OCI-LY7 (cell line): ENCODE data around the gene FAM120B. TPM values are rescaled to one million over a fixed set of nuclear protein-coding genes. Genes with fewer than 3 reads are reported as not detected.

Experiments
- BruUV-seq: library from RNA; stranded (reverse); fragments of 400-500 nt; replicated peaks from 2 replicates; lab custom pipeline; 2021; lab: Mats Ljungman, UMichigan
- CTCF ChIA-PET: fragments of 300-600 bp; sonication (Branson Sonifier 250); formaldehyde crosslinking; loops from one replicate; lab custom pipeline; 2022; ENCODE audit warnings: antibody characterized with exemption; ENCODE audit not compliant: unreplicated experiment; lab: Charles Lee
- POLR2A ChIA-PET: fragments of 300-600 bp; sonication (Branson Sonifier 250); formaldehyde crosslinking; loops from one replicate; lab custom pipeline; 2022; ENCODE audit warnings: antibody characterized with exemption; lab: Charles Lee
- DNase-seq: peaks from one replicate; pipeline ENCODE4 v3.0.0-alpha.2; 2015; ENCODE audit warnings: low spot score
- H2AFZ ChIP-seq: fragments of 200-600 bp; sonication (generic), shearing (Covaris generic); 2 replicates; pipeline ENCODE4 v1.6.1; 2014; ENCODE audit warnings: mild to moderate bottlenecking, antibody characterized with exemption, low read length, moderate library complexity
- H3K27ac ChIP-seq: fragments of 200-600 bp; sonication (generic); 2 replicates; pipeline ENCODE4 v1.5.1; 2014; ENCODE audit warnings: mixed run types, low read depth, mild to moderate bottlenecking, moderate library complexity, low read length, inconsistent platforms; ENCODE audit not compliant: poor library complexity, severe bottlenecking
- H3K36me3 ChIP-seq: fragments of 200-600 bp; sonication (generic); 2 replicates; pipeline ENCODE4 v1.6.1; 2014; ENCODE audit warnings: mild to moderate bottlenecking, antibody characterized with exemption, low read length, moderate library complexity, mixed read lengths; ENCODE audit not compliant: insufficient read depth
- H3K4me1 ChIP-seq: fragments of 200-600 bp; sonication (generic); 2 replicates; pipeline ENCODE4 v1.5.1; 2014; ENCODE audit warnings: mild to moderate bottlenecking, low read length; ENCODE audit not compliant: insufficient read depth, poor library complexity, severe bottlenecking
- H3K4me2 ChIP-seq: fragments of 200-600 bp; sonication (generic); 2 replicates; pipeline ENCODE4 v1.6.1; 2014; ENCODE audit warnings: mild to moderate bottlenecking, low read length
- H3K4me3 ChIP-seq: fragments of 200-600 bp; sonication (generic); 2 replicates; pipeline ENCODE4 v1.5.1; 2014; ENCODE audit warnings: mild to moderate bottlenecking, low read depth, low read length; ENCODE audit not compliant: poor library complexity, severe bottlenecking
- H3K79me2 ChIP-seq: fragments of 200-600 bp; sonication (generic); 2 replicates; pipeline ENCODE4 v1.6.1; 2016; ENCODE audit warnings: low read depth, mild to moderate bottlenecking, low read length, moderate library complexity, mixed read lengths; ENCODE audit not compliant: insufficient read depth
- H3K9me2 ChIP-seq: fragments of 200-600 bp; sonication (generic); 2 replicates; pipeline ENCODE4 v1.6.1; 2016; ENCODE audit warnings: mild to moderate bottlenecking, low read length, mixed read lengths; ENCODE audit not compliant: insufficient read depth
- H3K9me3 ChIP-seq: fragments of 200-600 bp; sonication (generic); 2 replicates; pipeline ENCODE4 v1.6.1; 2014; ENCODE audit warnings: mild to moderate bottlenecking, mixed run types, low read length, mixed read lengths
- H4K20me1 ChIP-seq: fragments of 200-600 bp; sonication (generic); 2 replicates; pipeline ENCODE4 v1.6.1; 2014; ENCODE audit warnings: mild to moderate bottlenecking, antibody characterized with exemption, low read length, moderate library complexity, mixed read lengths; ENCODE audit not compliant: insufficient read depth
- EZH2phosphoT487 ChIP-seq: fragments of 200-600 bp; sonication (generic); IDR thresholded peaks from 2 replicates; pipeline ENCODE4 v1.6.1; 2018; ENCODE audit warnings: low read depth, borderline replicate concordance, mild to moderate bottlenecking, mixed run types, antibody characterized with exemption, low read length, moderate library complexity, mixed read lengths
- intact Hi-C: fragments of 100-400 bp; cut with micrococcal nuclease; formaldehyde crosslinking; loops from one replicate; pipeline ENCODE4 v1.10.0; 2022; ENCODE audit not compliant: unreplicated experiment
- total RNA-seq, 2 experiments: library from RNA; depleted of rRNA in 1 of 2; stranded (reverse); fragments of >200 nt in 1 of 2; shearing (Covaris generic) in 1 of 2; gene quantifications; 2 replicates each; pipeline ENCODE4 v1.2.3, GENCODE V29; 2014 to 2022
- TF ChIP-seq, protein P1 (sequence below): fragments of 200-600 bp; sonication (generic); conservative IDR thresholded peaks from 2 replicates; pipeline ENCODE4 v1.5.1; 2014; ENCODE audit warnings: mild to moderate bottlenecking, antibody characterized with exemption, low read length, moderate library complexity, mixed read lengths

FAM120B gene
- total RNA-seq, 2 experiments from 2014 or later, result 12.8 to 32.9 TPM

DNA sequence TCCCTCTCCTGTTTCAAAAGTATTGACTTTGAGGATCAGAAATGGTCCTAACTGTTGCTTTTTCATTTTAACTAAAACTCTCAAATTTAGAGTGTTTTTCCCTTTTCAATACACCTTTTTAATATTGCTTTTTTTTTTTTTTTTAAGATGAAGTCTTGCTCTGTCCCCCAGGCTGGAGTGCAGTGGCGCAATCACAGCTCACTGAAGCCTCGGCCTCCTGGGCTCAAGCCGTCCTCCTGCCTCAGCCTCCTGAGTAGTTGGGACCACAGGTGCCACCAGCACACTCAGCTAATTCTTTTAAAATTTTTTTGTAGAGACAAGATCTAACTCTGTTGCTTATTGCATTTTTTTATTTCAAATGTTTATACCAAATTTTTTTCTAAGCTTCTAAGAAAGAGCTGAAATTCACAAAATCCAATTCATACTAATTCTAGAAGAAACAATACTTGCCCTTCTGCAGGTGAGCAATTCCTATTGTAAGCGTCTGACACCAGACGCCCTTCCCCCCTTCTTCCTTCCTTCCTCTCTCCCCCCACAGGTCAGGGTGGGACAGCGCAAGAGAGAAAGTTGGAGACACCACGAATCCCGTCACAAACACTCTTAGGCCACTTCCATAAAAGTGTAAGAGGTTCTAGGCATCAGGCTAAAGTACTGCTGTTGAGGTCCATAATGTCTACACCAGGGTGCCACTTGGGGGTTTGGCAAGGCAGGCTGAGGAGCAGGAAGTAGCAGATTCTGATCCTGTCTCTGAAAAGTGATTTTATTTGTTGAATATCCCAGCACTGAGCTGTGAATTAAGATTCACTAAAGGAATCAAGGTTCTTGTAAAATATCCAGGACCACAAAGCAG lies 28.4 kb upstream of the FAM120B start:
- Histone ChIP-seq H3K9me2 (no peaks in the 10 kb centered on the region), H3K79me2 (no peaks in the 10 kb centered on the region), H3K27ac (no peak overlapping the region), H3K4me1 (peaks cover 12% of the 10 kb centered on the region), H4K20me1 (no peaks in the 10 kb centered on the region), H2AFZ (peak overlapping the region; percentile 60), H3K4me2 (peak overlapping the region; percentile 28), H3K36me3 (no peaks in the 10 kb centered on the region), H3K4me3 (no peak overlapping the region), H3K9me3 (no peaks in the 10 kb centered on the region)
- ChIA-PET POLR2A (interaction anchor here (0.7 kb wide), 1 partner anchor 1007 kb away, joined by 7 read pairs; no protein-coding TSS in a partner anchor), CTCF (no interaction called here)
- peak; percentile 4 for DNase-seq
- intact Hi-C loops, result no loop called here
- BruUV-seq, result no TSS peak
- TF ChIP-seq, protein P1, sequence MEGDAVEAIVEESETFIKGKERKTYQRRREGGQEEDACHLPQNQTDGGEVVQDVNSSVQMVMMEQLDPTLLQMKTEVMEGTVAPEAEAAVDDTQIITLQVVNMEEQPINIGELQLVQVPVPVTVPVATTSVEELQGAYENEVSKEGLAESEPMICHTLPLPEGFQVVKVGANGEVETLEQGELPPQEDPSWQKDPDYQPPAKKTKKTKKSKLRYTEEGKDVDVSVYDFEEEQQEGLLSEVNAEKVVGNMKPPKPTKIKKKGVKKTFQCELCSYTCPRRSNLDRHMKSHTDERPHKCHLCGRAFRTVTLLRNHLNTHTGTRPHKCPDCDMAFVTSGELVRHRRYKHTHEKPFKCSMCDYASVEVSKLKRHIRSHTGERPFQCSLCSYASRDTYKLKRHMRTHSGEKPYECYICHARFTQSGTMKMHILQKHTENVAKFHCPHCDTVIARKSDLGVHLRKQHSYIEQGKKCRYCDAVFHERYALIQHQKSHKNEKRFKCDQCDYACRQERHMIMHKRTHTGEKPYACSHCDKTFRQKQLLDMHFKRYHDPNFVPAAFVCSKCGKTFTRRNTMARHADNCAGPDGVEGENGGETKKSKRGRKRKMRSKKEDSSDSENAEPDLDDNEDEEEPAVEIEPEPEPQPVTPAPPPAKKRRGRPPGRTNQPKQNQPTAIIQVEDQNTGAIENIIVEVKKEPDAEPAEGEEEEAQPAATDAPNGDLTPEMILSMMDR, result 0 out of 2 replicates have a peak, but pooled peaks have one; percentile 13
- TF ChIP-seq EZH2phosphoT487, result no peak

DNA sequence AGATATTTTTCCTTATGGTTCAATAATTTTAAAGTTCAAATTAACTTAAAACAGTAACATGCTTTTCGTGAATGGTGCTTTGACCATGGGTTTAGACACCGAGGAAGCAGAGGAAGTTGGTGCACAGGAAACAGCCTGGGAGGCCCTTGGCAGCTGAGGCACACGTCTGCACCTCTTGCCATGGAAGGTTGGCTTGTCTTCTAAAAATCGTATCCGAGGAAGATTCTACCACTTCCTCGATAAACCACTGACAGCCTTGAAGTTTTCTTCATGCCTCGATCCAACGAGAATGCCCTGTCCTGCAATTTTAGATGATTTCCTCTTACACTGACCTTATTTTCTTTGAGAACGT lies 27.8 kb upstream of the FAM120B start:
- no peaks in the 10 kb centered on the region for H3K9me3 ChIP-seq
- H3K4me2 ChIP-seq, result peak overlapping the region; percentile 28
- no peaks in the 10 kb centered on the region for H4K20me1 ChIP-seq
- H3K79me2 ChIP-seq, result no peaks in the 10 kb centered on the region
- peak; percentile 21 for DNase-seq
- H2AFZ ChIP-seq, result peak overlapping the region; percentile 60
- no peaks in the 10 kb centered on the region for H3K36me3 ChIP-seq
- no peak overlapping the region for H3K4me3 ChIP-seq
- ChIA-PET CTCF (no interaction called here), POLR2A (no interaction called here)
- no peaks in the 10 kb centered on the region for H3K9me2 ChIP-seq
- no peak for TF ChIP-seq EZH2phosphoT487
- TF ChIP-seq, protein P1, result no peak
- H3K4me1 ChIP-seq, result peaks cover 12% of the 10 kb centered on the region
- H3K27ac ChIP-seq, result no peak overlapping the region
- intact Hi-C loops, result no loop called here
- BruUV-seq, result no TSS peak

DNA sequence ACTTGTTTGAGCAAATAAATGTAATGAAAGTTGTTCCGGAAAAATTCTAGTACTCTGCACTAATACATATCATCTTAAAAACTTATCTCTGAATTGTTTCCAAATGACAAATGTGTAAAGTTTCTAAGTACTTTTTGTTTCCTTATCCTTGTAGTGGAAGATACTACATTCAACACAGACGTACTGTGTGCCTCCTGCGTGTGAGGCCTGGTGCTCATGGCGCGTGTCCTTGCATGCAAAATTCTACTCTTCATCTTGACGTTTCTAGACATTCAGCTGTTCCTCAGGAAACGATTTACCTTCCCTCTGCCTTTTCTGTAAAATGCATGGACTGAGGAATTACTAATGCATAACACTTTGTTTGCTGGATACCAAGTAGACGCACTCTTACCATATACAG lies 27.1 kb upstream of the FAM120B start:
- Histone ChIP-seq H3K9me2 (no peaks in the 10 kb centered on the region), H3K79me2 (no peaks in the 10 kb centered on the region), H2AFZ (no peak overlapping the region), H4K20me1 (no peaks in the 10 kb centered on the region), H3K27ac (no peak overlapping the region), H3K36me3 (no peaks in the 10 kb centered on the region), H3K9me3 (no peaks in the 10 kb centered on the region), H3K4me3 (no peak overlapping the region), H3K4me1 (peaks cover 12% of the 10 kb centered on the region), H3K4me2 (no peak overlapping the region)
- intact Hi-C loops, result no loop called here
- no peak for TF ChIP-seq EZH2phosphoT487
- TF ChIP-seq, protein P1, result no peak
- BruUV-seq, result no TSS peak
- POLR2A ChIA-PET, result no interaction called here
- CTCF ChIA-PET, result no interaction called here
- DNase-seq, result no peak
